NCI-H526 (cell line): Measurements from ENCODE around the gene KDM5B.
"Not testable (repeated sequence)": the region's sequence is repeated elsewhere in the genome, so short reads cannot be mapped to it uniquely, and the experiment has no call there.

Experiments
- DNase-seq, 2 experiments: peaks; one replicate each; lab custom pipeline; 2025; lab: John Stamatoyannopoulos, UW

Gene KDM5B

GRCh38 chr1:202791077-202791747 is 17.0 kb downstream of the KDM5B start:
- DNase-seq, result no peak

GRCh38 chr1:202788800-202789199 is 19.4 kb downstream of the KDM5B start:
- DNase-seq, result no peak

- DNase-seq, result no peak
These were observed 21.4 kb downstream of the KDM5B start for GRCh38 chr1:202786804-202787203.

GRCh38 chr1:202781180-202781579 is 27.0 kb downstream of the KDM5B start:
- DNase-seq, result no peak

GRCh38 chr1:202770135-202770534 is 38.1 kb downstream of the KDM5B start:
- no peak for DNase-seq

GRCh38 chr1:202765721-202766120 is 42.5 kb downstream of the KDM5B start:
- DNase-seq, result no peak

GRCh38 chr1:202762019-202762418 is 46.2 kb downstream of the KDM5B start:
- DNase-seq, result no peak

GRCh38 chr1:202760589-202760988 is 47.6 kb downstream of the KDM5B start:
- DNase-seq, result no peak

GRCh38 chr1:202756391-202756790 is 51.8 kb downstream of the KDM5B start:
- no peak for DNase-seq

GRCh38 chr1:202754293-202754692 is 53.9 kb downstream of the KDM5B start:
- no peak for DNase-seq

GRCh38 chr1:202752774-202753173 is 55.4 kb downstream of the KDM5B start:
- no peak for DNase-seq

GRCh38 chr1:202750761-202751160 is 57.5 kb downstream of the KDM5B start:
- no peak for DNase-seq

GRCh38 chr1:202750024-202750423 is 58.2 kb downstream of the KDM5B start:
- DNase-seq, result no peak

- DNase-seq, result no peak
These were observed 62.8 kb downstream of the KDM5B start for GRCh38 chr1:202745323-202745888.

GRCh38 chr1:202744770-202745169 is 63.5 kb downstream of the KDM5B start:
- not testable (repeated sequence) for DNase-seq

- DNase-seq, result no peak
These were observed 65.7 kb downstream of the KDM5B start for GRCh38 chr1:202742496-202742895.

GRCh38 chr1:202733251-202733650 is 75.0 kb downstream of the KDM5B start:
- DNase-seq, result no peak

GRCh38 chr1:202728951-202729350 is 79.3 kb downstream of the KDM5B start:
- no peak for DNase-seq

- DNase-seq, result no peak
These were observed 82.7 kb downstream of the KDM5B start for GRCh38 chr1:202725526-202725925.

GRCh38 chr1:202723708-202724107 is 84.5 kb downstream of the KDM5B start:
- DNase-seq, result no peak

- DNase-seq, result not testable (repeated sequence)
These were observed 85.2 kb downstream of the KDM5B start for GRCh38 chr1:202723046-202723445.

GRCh38 chr1:202716654-202717053 is 91.6 kb downstream of the KDM5B start:
- no peak for DNase-seq

GRCh38 chr1:202714202-202714601 is 94.0 kb downstream of the KDM5B start:
- not testable (repeated sequence) for DNase-seq

- DNase-seq, result no peak
These were observed 95.1 kb downstream of the KDM5B start for GRCh38 chr1:202713110-202713509.
